AG10803 (cell line): ENCODE data around the gene SORD.
"Not testable (repeated sequence)": the region's sequence is repeated elsewhere in the genome, so short reads cannot be mapped to it uniquely, and the experiment has no call there.

Experiments
- DNase-seq: peaks from one replicate; pipeline ENCODE4 v3.0.0; 2010; ENCODE audit warnings: low read depth
- H3K4me3 ChIP-seq: 2 replicates; pipeline ENCODE4 v1.5.1; 2011; ENCODE audit warnings: mild to moderate bottlenecking, low read length, control low read depth
- CTCF ChIP-seq: conservative IDR thresholded peaks from 2 replicates; pipeline ENCODE4 v1.5.1; 2011; ENCODE audit warnings: mild to moderate bottlenecking, low read length, control low read depth, inconsistent platforms

Gene SORD

GRCh38 chr15:45048794-45049631 is 26.0 kb downstream of the SORD start:
- H3K4me3 ChIP-seq: no peak overlapping the region
- no peak for TF ChIP-seq CTCF
- DNase-seq: no peak

- no peak for TF ChIP-seq CTCF
- no peak for DNase-seq
- H3K4me3 ChIP-seq: no peak overlapping the region
Measured at GRCh38 chr15:45050587-45050986, 27.6 kb downstream of the SORD start.

- DNase-seq, H3K4me3 ChIP-seq: not testable (repeated sequence)
Measured at GRCh38 chr15:45052676-45053075, 29.7 kb downstream of the SORD start.

- not testable (repeated sequence) for DNase-seq, H3K4me3 ChIP-seq
Measured at GRCh38 chr15:45058690-45059675, 36.0 kb downstream of the SORD start.

DNA sequence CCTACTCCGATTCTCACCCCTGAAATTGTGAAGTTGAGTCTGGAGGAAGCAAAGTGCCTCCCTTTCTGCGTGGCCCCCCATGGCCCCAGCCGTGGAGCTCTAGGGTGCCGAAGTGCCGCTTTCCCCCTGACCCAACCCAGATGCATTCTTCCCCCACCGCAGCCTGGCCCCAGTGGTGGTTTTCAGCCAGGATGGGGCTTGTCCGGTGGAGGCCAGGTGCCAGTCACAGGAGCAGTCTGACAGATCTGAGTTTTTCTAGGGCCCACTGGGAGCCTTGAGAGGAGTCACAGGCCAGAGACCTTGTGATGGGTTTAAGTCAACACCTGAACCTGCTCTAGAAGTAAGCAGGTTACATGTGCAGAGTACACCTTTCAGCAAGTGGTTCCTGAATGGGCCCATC is 39.3 kb downstream of the SORD start:
- not testable (repeated sequence) for H3K4me3 ChIP-seq

DNA sequence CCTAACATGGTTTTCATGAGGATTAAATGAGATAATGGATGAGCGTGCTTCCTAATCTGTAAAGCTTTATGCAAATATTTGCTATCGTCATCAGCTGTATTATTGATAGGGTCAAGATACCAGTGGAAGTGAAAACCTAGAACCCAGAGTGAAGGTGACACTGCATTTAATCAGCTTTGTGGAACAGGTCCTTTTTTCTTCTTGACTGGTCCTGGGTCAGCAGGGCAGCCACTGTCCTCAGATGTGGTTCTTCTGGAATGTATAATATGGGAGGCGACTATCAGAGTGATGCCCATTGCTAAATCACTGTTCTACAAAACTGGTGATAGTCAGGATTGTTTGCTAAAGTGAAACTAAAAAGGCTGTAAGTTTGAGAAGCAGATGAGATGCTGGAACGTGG is 41.4 kb downstream of the SORD start:
- no peak overlapping the region for H3K4me3 ChIP-seq
- no peak for TF ChIP-seq CTCF
- DNase-seq: peak; percentile 13

More for the DNA sequence above, 39.3 kb downstream of the SORD start:
- not testable (repeated sequence) for DNase-seq

- DNase-seq, H3K4me3 ChIP-seq: not testable (repeated sequence)
Measured at GRCh38 chr15:45069942-45070360, 47.0 kb downstream of the SORD start.

DNA sequence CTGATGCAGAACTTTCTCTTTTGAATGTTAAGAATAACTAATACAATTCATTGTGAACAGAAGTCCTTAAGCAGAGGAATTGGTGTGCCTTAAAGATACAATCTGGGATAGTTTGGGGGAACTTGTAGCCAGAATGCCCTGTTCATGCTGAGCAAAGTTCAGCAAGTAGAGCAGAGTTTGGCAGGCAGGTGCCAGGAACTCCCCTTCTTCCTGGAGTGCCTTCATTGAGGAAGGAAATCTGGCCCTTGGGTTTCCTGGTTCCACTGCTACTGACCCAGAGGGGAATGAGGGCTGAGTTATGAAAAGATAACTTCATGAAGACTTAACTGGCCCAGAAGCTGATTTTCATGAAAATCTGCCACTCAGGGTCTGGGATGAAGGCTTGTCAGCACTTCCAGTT is 50.6 kb downstream of the SORD start:
- H3K4me3 ChIP-seq, DNase-seq: not testable (repeated sequence)

DNA sequence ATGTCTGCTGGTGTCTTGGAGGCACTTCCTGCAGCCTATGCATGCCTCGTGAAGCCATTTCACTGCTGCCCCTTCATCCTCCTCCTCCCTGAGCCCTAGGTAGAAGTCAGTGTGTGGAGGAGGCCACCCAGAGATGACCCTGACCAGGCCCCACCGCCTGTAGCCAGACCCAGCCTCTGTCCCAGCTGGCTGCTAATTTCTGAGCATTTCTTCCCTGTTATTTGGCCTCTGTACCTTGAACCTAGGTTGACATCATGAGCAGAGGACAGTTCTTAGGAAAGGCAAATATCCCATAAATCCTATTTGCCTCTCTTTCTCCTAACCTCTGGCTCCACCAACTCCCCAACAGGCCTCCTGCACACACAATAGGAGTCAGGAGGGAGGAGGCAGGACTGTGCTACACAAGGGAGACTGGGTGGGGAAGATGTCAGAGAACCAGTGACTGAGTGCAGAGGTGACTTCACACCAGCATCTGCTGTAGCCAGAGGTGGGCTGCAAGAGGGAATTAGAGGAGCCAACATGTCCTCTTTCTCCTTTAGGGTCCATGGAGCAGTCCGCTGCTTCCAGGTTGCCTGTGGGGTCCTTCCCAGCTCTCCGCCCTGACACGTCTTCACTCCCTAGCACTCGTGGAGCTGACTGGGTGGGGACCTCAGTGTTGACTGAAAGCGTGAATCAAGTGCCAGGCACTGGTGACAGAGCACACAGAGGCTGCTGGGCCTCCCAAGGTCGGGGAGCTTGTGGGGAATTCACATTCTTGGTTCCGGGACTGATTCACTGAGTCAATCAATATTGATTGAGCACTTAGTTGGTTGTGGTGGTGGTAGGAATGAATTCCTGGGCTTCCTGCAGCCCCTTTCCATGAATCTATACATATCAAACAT is 52.7 kb downstream of the SORD start:
- DNase-seq, H3K4me3 ChIP-seq: not testable (repeated sequence)

- not testable (repeated sequence) for H3K4me3 ChIP-seq, DNase-seq
Measured at GRCh38 chr15:45077391-45077790, 54.4 kb downstream of the SORD start.

DNA sequence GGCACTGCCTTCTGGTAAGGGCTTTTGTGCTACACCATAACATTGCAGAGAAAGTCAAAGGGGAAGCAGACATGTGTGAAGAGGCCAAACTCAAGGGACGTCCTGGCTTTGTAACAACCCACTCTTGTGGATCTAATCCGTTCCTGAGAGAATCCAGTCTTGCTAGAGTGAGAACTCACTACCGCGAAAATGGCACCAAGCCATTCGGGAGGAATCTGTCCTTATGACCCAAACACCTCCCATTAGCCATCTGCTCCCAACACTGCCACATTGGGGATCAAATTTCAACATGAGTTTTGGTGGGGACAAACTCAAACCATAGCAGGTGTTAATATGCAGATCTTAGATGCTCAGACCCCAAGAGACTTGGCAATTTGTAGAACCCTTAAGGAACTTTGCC is 56.2 kb downstream of the SORD start:
- H3K4me3 ChIP-seq, DNase-seq: not testable (repeated sequence)

DNA sequence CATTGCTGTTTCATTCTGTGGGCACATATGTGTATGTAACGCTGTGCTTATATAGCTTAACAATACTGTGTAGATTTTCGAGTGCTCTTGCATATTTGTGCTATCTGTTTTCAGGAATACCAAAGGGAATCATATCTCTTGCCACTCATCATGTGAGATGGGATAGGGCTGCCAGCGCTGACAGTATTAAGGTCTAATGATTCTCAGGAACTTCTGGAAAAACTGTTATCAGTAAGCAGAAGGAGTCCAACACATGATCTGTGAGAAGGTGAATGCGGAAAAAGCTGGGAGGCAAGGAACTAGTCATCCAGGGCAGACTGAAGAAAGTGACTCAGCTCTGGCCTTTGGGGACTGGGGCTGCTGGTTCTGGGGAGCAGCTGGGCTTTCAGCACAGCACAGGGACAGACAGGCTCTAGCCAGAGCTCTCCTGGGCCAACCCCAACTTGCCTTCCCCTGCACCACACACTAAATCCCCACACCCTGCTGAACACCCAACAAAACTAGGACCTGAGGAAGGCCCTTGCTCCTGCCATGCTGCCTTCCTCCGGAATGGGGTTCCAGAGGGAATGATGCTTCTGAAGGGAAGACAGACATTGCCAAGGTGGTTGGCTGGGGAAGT is 56.7 kb downstream of the SORD start:
- H3K4me3 ChIP-seq, DNase-seq: not testable (repeated sequence)

DNA sequence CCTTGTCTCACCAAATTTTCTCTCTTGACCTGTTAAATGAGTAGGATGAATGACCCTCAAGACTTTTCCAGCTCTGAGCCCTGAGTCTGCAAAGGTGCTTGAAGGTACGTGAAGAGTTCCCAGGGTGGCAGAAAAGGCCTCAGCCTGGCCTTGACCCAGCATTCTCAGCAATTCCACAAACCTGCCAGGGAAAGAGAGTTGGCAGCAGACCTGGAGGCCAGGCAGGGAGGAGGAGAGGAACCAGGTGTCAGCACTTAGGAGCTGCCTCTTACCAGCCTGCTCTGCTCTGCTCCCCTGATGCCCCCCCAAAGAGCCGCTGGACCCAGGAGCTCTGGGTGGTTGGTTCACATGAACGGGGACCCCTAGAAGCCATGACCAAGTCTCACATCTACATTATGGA is 57.6 kb downstream of the SORD start:
- not testable (repeated sequence) for H3K4me3 ChIP-seq, DNase-seq

DNA sequence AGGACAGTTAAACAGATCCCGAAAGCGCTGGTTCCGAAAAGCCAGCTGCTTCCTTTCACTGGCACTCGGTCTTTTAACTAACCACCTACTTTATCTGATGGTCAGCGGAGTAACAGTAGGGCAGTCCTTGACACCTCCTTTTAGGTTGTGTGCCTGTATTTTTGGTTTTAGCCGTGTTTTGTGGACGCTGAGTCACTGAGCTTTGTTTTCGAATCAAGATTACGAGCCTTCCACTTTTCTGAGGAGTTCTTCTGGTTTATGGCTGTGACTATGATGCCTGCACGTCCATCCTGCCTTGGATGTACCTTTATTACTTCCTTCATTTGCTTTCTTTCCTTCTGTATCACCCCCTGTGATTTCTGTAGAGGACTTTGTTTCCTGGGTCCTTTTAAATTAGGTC is 59.4 kb downstream of the SORD start:
- not testable (repeated sequence) for DNase-seq, H3K4me3 ChIP-seq
